ENCODE results near the gene C2CD5. TPM values are rescaled to one million over a fixed set of nuclear protein-coding genes. Genes with fewer than 3 reads are reported as not detected.

Gene C2CD5
- total RNA-seq, 1 donor from 2014 or later: 17.3 TPM

DNA sequence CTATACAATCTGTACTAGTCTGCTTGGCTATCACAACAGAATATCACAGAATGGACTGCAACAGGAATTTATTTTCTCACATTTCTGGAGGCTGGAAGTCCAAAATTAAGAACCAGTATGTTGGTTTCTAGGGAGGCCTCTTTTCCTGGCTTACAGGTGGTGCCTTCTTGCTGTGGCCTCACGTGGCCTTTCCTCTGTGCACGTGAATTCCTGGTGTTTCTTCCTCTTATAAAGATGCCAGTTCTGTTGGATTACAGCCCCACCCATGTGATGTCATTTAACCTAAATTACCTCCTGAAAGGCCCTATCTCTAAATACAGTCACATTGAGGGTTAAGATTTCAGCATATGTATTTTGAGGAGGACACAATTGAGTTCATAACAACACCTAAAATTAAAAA lies 32.1 kb upstream of the C2CD5 start:
- Mint-ChIP-seq H3K27ac (ENCODE audit: unreplicated experiment) (no peak overlapping the region), H3K4me1 (ENCODE audit: low read depth) (no peaks in the 10 kb centered on the region), H3K27me3 (ENCODE audit: low read depth) (no peaks in the 10 kb centered on the region), H3K36me3 (ENCODE audit: low read depth) (no peaks in the 10 kb centered on the region), H3K4me3 (ENCODE audit: unreplicated experiment) (no peak overlapping the region), H3K9me3 (ENCODE audit: low read depth) (peaks cover 3% of the 10 kb centered on the region)
- TF ChIP-seq, protein P1, sequence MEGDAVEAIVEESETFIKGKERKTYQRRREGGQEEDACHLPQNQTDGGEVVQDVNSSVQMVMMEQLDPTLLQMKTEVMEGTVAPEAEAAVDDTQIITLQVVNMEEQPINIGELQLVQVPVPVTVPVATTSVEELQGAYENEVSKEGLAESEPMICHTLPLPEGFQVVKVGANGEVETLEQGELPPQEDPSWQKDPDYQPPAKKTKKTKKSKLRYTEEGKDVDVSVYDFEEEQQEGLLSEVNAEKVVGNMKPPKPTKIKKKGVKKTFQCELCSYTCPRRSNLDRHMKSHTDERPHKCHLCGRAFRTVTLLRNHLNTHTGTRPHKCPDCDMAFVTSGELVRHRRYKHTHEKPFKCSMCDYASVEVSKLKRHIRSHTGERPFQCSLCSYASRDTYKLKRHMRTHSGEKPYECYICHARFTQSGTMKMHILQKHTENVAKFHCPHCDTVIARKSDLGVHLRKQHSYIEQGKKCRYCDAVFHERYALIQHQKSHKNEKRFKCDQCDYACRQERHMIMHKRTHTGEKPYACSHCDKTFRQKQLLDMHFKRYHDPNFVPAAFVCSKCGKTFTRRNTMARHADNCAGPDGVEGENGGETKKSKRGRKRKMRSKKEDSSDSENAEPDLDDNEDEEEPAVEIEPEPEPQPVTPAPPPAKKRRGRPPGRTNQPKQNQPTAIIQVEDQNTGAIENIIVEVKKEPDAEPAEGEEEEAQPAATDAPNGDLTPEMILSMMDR (IDR thresholded peaks at IDR 0.05): no peak
- no peak for DNase-seq (ENCODE audit: low spot score)

DNA sequence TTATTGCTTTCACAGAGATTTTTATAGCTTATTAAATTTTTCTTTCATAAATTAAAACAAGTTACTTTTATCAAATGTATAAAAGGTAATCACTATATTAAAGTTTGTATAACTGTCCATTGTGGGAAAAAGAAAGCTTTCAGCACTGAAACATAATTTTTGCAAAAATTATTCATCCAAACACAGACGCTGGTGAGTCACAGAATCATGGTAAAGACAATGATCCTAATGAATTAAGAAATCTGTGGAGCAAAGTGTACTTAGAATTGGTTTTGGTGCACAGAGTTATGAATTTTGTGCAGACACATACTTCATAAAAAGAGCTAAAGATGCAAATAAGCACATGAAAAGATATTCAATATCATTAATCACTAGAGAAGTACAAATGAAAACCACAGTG lies 31.7 kb upstream of the C2CD5 start:
- H3K27me3 Mint-ChIP-seq (ENCODE audit: low read depth): no peaks in the 10 kb centered on the region
- H3K9me3 Mint-ChIP-seq (ENCODE audit: low read depth): peaks cover 3% of the 10 kb centered on the region
- no peaks in the 10 kb centered on the region for H3K4me1 Mint-ChIP-seq (ENCODE audit: low read depth)
- no peaks in the 10 kb centered on the region for H3K36me3 Mint-ChIP-seq (ENCODE audit: low read depth)
- TF ChIP-seq, protein P1 (IDR thresholded peaks at IDR 0.05): no peak
- no peak for DNase-seq (ENCODE audit: low spot score)
- no peak overlapping the region for H3K27ac Mint-ChIP-seq (ENCODE audit: unreplicated experiment)
- no peak overlapping the region for H3K4me3 Mint-ChIP-seq (ENCODE audit: unreplicated experiment)

DNA sequence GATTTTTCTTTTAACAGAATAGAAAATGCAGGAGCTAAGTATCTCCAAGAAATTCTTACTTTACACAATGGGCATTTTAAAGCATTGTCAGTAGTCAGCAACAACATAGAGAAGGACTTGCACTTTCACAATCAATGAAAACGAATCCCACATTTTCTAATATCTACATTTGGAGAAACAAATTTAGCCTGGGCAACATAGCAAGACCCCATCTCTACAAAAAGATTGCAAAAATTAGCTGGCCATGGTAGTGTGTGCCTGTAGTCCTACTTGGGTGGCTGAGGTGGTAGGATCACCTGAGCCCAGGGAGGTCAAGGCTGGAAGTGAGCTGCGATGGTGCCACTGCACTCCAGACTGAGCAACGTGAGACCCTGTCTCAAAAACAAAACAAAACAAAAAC lies 30.6 kb upstream of the C2CD5 start:
- TF ChIP-seq, protein P1 (IDR thresholded peaks at IDR 0.05): no peak
- Mint-ChIP-seq H3K27me3 (ENCODE audit: low read depth) (no peaks in the 10 kb centered on the region), H3K9me3 (ENCODE audit: low read depth) (peaks cover 4% of the 10 kb centered on the region), H3K4me3 (ENCODE audit: unreplicated experiment) (no peak overlapping the region), H3K36me3 (ENCODE audit: low read depth) (no peaks in the 10 kb centered on the region), H3K27ac (ENCODE audit: unreplicated experiment) (no peak overlapping the region), H3K4me1 (ENCODE audit: low read depth) (no peaks in the 10 kb centered on the region)
- no peak for DNase-seq (ENCODE audit: low spot score)

DNA sequence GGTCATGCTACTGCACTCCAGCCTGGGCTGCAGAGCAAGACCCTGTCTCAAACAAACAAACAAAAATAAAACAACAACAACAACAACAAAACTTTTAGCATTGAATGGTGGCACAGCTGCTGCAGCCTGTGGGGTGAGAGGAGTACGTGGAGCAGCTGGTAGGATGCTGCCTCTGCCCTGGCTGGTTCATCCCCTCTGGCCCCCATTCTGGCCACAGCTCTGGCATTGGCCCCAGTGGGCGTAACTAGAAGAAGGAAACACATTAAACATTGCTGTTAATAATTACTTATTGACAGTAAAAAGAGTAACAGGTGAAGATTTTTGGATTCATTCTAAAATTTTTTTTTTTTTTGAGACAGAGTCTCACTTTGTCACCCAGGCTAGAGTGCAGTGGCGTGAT lies 28.8 kb upstream of the C2CD5 start:
- no peak overlapping the region for H3K27ac Mint-ChIP-seq (ENCODE audit: unreplicated experiment)
- peaks cover 4% of the 10 kb centered on the region for H3K9me3 Mint-ChIP-seq (ENCODE audit: low read depth)
- no peaks in the 10 kb centered on the region for H3K36me3 Mint-ChIP-seq (ENCODE audit: low read depth)
- no peaks in the 10 kb centered on the region for H3K4me1 Mint-ChIP-seq (ENCODE audit: low read depth)
- TF ChIP-seq, protein P1 (IDR thresholded peaks at IDR 0.05): no peak
- no peaks in the 10 kb centered on the region for H3K27me3 Mint-ChIP-seq (ENCODE audit: low read depth)
- H3K4me3 Mint-ChIP-seq (ENCODE audit: unreplicated experiment): no peak overlapping the region
- no peak for DNase-seq (ENCODE audit: low spot score)

DNA sequence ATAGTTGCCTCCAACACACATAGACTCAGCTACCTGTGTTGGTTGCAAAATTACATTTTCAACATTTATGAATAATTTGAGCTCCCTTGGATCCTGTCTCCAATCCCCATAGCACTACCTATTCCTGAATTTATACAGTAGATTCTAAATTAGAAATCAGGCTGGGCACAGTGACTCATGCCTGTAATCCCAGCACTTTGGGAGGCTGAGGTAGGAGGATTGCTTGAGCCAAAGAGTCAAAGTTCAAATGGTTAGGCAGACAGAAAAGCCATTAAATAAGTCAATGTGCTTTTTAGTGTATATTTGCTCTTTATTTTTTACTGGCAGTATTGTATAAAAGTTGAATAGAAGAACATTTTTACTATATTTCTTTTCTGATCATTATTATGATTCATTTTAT lies 24.9 kb upstream of the C2CD5 start:
- TF ChIP-seq, protein P1 (IDR thresholded peaks at IDR 0.05): no peak
- Mint-ChIP-seq H3K27ac (ENCODE audit: unreplicated experiment) (no peak overlapping the region), H3K36me3 (ENCODE audit: low read depth) (no peaks in the 10 kb centered on the region), H3K9me3 (ENCODE audit: low read depth) (peaks cover 3% of the 10 kb centered on the region), H3K4me3 (ENCODE audit: unreplicated experiment) (no peak overlapping the region), H3K4me1 (ENCODE audit: low read depth) (no peaks in the 10 kb centered on the region), H3K27me3 (ENCODE audit: low read depth) (no peaks in the 10 kb centered on the region)
- DNase-seq (ENCODE audit: low spot score): no peak

All from chondrocyte (in vitro differentiated cells).